Measurements from ENCODE around the gene RPS6KB1.
A peak's percentile ranks its signal among the peaks of the same experiment; 100 is the strongest.
"Not testable (repeated sequence)": the region's sequence is repeated elsewhere in the genome, so short reads cannot be mapped to it uniquely, and the experiment has no call there.

RPS6KB1 gene

GRCh38 chr17:59888145-59888750 is 4.7 kb upstream of the RPS6KB1 start:
- no peak for TF ChIP-seq POLR2A (IDR thresholded peaks at IDR 0.05; ENCODE audit: low read depth, low read length)
- FAIRE-seq (no peak), DNase-seq (ENCODE audit: insufficient read length, low spot score) (no peak)

- TF ChIP-seq POLR2A (IDR thresholded peaks at IDR 0.05; ENCODE audit: low read depth, low read length), result no peak
- FAIRE-seq, result no peak
- peak; percentile 45 for DNase-seq (ENCODE audit: insufficient read length, low spot score)
These were observed 2.2 kb upstream of the RPS6KB1 start for GRCh38 chr17:59890720-59891119.

- no peak for FAIRE-seq
- no peak for DNase-seq (ENCODE audit: insufficient read length, low spot score)
- TF ChIP-seq POLR2A (IDR thresholded peaks at IDR 0.05; ENCODE audit: low read depth, low read length), result peak; percentile 75
These were observed 534 bp upstream of the RPS6KB1 start for GRCh38 chr17:59892251-59892923.

- FAIRE-seq (no peak), DNase-seq (ENCODE audit: insufficient read length, low spot score) (peak; percentile 14)
- TF ChIP-seq POLR2A (IDR thresholded peaks at IDR 0.05; ENCODE audit: low read depth, low read length), result no peak
These were observed 767 bp downstream of the RPS6KB1 start for GRCh38 chr17:59893676-59894100.

- FAIRE-seq, result peak; percentile 33
- no peak for DNase-seq (ENCODE audit: insufficient read length, low spot score)
- TF ChIP-seq POLR2A (IDR thresholded peaks at IDR 0.05; ENCODE audit: low read depth, low read length), result no peak
These were observed 4.2 kb downstream of the RPS6KB1 start for GRCh38 chr17:59897090-59897489.

GRCh38 chr17:59899099-59899498 is 6.2 kb downstream of the RPS6KB1 start:
- peak; percentile 20 for FAIRE-seq
- no peak for TF ChIP-seq POLR2A (IDR thresholded peaks at IDR 0.05; ENCODE audit: low read depth, low read length)
- DNase-seq (ENCODE audit: insufficient read length, low spot score), result no peak

- TF ChIP-seq POLR2A (IDR thresholded peaks at IDR 0.05; ENCODE audit: low read depth, low read length), result no peak
- no peak for DNase-seq (ENCODE audit: insufficient read length, low spot score)
- no peak for FAIRE-seq
These were observed 8.7 kb downstream of the RPS6KB1 start for GRCh38 chr17:59901604-59902003.

GRCh38 chr17:59903455-59903854 is 10.5 kb downstream of the RPS6KB1 start:
- TF ChIP-seq POLR2A (IDR thresholded peaks at IDR 0.05; ENCODE audit: low read depth, low read length), result no peak
- DNase-seq (ENCODE audit: insufficient read length, low spot score) (no peak), FAIRE-seq (no peak)

GRCh38 chr17:59907467-59907866 is 14.5 kb downstream of the RPS6KB1 start:
- DNase-seq (ENCODE audit: insufficient read length, low spot score), result no peak
- no peak for FAIRE-seq
- TF ChIP-seq POLR2A (IDR thresholded peaks at IDR 0.05; ENCODE audit: low read depth, low read length), result no peak

- no peak for FAIRE-seq
These were observed 21.4 kb downstream of the RPS6KB1 start for GRCh38 chr17:59914274-59914854.

GRCh38 chr17:59916446-59916845 is 23.5 kb downstream of the RPS6KB1 start:
- FAIRE-seq (no peak), DNase-seq (ENCODE audit: insufficient read length, low spot score) (no peak)
- TF ChIP-seq POLR2A (IDR thresholded peaks at IDR 0.05; ENCODE audit: low read depth, low read length), result no peak

More at GRCh38 chr17:59914274-59914854, 21.4 kb downstream of the RPS6KB1 start:
- DNase-seq (ENCODE audit: insufficient read length, low spot score), result peak; percentile 25
- TF ChIP-seq POLR2A (IDR thresholded peaks at IDR 0.05; ENCODE audit: low read depth, low read length), result no peak

- not testable (repeated sequence) for FAIRE-seq; DNase-seq (ENCODE audit: insufficient read length, low spot score)
These were observed 27.7 kb downstream of the RPS6KB1 start for GRCh38 chr17:59920637-59921036.

- not testable (repeated sequence) for DNase-seq (ENCODE audit: insufficient read length, low spot score); FAIRE-seq
These were observed 37.2 kb downstream of the RPS6KB1 start for GRCh38 chr17:59930121-59930520.

GRCh38 chr17:59930768-59931167 is 37.8 kb downstream of the RPS6KB1 start:
- DNase-seq (ENCODE audit: insufficient read length, low spot score), result not testable (repeated sequence)

GRCh38 chr17:59933317-59933716 is 40.4 kb downstream of the RPS6KB1 start:
- not testable (repeated sequence) for DNase-seq (ENCODE audit: insufficient read length, low spot score); FAIRE-seq

More at GRCh38 chr17:59930768-59931167, 37.8 kb downstream of the RPS6KB1 start:
- peak; percentile 83 for FAIRE-seq

- not testable (repeated sequence) for FAIRE-seq; DNase-seq (ENCODE audit: insufficient read length, low spot score)
These were observed 47.8 kb downstream of the RPS6KB1 start for GRCh38 chr17:59940697-59941096.
